GM12878 (cell line): ENCODE data around the gene NDE1. TPM values are rescaled to one million over a fixed set of nuclear protein-coding genes. Genes with fewer than 3 reads are reported as not detected.

ENCODE experiments used
- BCL11A ChIP-seq: IDR thresholded peaks from 2 replicates; pipeline ENCODE4 v1.6.1; 2011; ENCODE audit warnings: low read depth, low read length
- IRF3 ChIP-seq: fragments of 450-650 bp; IDR thresholded peaks from 2 replicates; pipeline ENCODE4 v1.6.1; 2014; ENCODE audit warnings: mild to moderate bottlenecking
- PML ChIP-seq: IDR thresholded peaks from 2 replicates; pipeline ENCODE4 v1.6.1; 2012; ENCODE audit warnings: low read length, inconsistent platforms
- polyA plus RNA-seq, 11 experiments: library from polyadenylated mRNA; depleted of rRNA in 4 of 11; unstranded in 6 of 11; stranded (reverse) in 5 of 11; fragments of >200 nt; fragmentation: Nextera tagmentation in 4 of 11; fragmentation: Illumina TruSeq in 1 of 11; extraction: Ambion mirVana in 4 of 11; extraction: Trizol in 1 of 11; gene quantifications; 1 replicate in 1 of 11; 2 replicates in 10 of 11; pipeline versions ENCODE4 v1.2.1 to v1.2.3, GENCODE V29; 2011 to 2016; ENCODE audit warnings: inconsistent platforms in 2 of 11, missing spikeins in 2 of 11, low read depth in 1 of 11
- total RNA-seq, 4 experiments: library from RNA; depleted of rRNA in 3 of 4; stranded (reverse); fragments of >200 nt in 3 of 4; fragmentation: Illumina TruSeq in 1 of 4; extraction: Trizol in 1 of 4; gene quantifications; 2 replicates each; pipeline versions ENCODE4 v1.2.1 to v1.2.3, GENCODE V29; 2013 to 2021
- TF ChIP-seq, protein P1 (sequence below): IDR thresholded peaks from 2 replicates; pipeline ENCODE4 v1.6.1; 2012; ENCODE audit warnings: mild to moderate bottlenecking, low read depth, low read length
- TF ChIP-seq, protein P2 (sequence below): fragments of 150-350 bp; IDR thresholded peaks from 2 replicates; pipeline ENCODE4 v1.6.1; 2016; ENCODE audit warnings: low read depth, low read length

NDE1 gene
- total and polyA plus RNA-seq, 10 of the 15 experiments (the other 5 are each of a cell fraction or from before 2014, with no cell fraction given) = 5.7 to 148 (median 87.8) TPM

DNA sequence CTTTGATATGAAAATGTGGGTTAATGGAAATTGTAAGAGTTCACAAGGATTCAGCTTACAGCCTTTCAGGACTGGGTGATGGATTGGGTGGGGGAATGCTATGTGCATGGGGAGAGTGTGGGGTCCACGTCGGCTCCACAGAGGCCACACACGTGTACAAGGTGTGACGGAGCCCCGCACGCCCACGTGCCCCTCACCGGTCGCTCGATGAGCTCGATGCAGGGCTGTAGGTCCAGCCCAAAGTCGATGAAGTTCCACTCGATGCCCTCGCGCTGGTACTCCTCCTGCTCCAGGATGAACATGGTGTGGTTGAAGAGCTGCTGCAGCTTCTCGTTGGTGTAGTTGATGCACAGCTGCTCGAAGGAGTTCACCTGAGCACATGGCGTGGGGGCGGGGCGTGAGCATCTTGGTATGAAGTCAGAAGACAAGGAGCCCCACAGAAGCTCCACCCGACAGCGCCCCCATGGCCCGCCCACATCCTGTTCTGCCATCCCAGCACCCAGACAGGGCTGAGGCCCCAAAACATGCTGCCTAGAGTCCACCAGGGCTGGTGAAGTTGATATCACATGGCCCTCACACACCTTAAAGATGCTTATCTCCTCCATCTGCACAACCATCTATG, 107.7 kb downstream of the NDE1 start (continued):
- TF ChIP-seq, protein P1, sequence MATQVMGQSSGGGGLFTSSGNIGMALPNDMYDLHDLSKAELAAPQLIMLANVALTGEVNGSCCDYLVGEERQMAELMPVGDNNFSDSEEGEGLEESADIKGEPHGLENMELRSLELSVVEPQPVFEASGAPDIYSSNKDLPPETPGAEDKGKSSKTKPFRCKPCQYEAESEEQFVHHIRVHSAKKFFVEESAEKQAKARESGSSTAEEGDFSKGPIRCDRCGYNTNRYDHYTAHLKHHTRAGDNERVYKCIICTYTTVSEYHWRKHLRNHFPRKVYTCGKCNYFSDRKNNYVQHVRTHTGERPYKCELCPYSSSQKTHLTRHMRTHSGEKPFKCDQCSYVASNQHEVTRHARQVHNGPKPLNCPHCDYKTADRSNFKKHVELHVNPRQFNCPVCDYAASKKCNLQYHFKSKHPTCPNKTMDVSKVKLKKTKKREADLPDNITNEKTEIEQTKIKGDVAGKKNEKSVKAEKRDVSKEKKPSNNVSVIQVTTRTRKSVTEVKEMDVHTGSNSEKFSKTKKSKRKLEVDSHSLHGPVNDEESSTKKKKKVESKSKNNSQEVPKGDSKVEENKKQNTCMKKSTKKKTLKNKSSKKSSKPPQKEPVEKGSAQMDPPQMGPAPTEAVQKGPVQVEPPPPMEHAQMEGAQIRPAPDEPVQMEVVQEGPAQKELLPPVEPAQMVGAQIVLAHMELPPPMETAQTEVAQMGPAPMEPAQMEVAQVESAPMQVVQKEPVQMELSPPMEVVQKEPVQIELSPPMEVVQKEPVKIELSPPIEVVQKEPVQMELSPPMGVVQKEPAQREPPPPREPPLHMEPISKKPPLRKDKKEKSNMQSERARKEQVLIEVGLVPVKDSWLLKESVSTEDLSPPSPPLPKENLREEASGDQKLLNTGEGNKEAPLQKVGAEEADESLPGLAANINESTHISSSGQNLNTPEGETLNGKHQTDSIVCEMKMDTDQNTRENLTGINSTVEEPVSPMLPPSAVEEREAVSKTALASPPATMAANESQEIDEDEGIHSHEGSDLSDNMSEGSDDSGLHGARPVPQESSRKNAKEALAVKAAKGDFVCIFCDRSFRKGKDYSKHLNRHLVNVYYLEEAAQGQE = no peak
- no peak for TF ChIP-seq BCL11A
- TF ChIP-seq, protein P2, sequence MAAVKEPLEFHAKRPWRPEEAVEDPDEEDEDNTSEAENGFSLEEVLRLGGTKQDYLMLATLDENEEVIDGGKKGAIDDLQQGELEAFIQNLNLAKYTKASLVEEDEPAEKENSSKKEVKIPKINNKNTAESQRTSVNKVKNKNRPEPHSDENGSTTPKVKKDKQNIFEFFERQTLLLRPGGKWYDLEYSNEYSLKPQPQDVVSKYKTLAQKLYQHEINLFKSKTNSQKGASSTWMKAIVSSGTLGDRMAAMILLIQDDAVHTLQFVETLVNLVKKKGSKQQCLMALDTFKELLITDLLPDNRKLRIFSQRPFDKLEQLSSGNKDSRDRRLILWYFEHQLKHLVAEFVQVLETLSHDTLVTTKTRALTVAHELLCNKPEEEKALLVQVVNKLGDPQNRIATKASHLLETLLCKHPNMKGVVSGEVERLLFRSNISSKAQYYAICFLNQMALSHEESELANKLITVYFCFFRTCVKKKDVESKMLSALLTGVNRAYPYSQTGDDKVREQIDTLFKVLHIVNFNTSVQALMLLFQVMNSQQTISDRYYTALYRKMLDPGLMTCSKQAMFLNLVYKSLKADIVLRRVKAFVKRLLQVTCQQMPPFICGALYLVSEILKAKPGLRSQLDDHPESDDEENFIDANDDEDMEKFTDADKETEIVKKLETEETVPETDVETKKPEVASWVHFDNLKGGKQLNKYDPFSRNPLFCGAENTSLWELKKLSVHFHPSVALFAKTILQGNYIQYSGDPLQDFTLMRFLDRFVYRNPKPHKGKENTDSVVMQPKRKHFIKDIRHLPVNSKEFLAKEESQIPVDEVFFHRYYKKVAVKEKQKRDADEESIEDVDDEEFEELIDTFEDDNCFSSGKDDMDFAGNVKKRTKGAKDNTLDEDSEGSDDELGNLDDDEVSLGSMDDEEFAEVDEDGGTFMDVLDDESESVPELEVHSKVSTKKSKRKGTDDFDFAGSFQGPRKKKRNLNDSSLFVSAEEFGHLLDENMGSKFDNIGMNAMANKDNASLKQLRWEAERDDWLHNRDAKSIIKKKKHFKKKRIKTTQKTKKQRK = no peak
- TF ChIP-seq PML = no peak
- no peak for TF ChIP-seq IRF3
- TF ChIP-seq, all 136 proteins: peak for 0
